HG03469 (cell line): ENCODE results near the gene FOXA3.

Experiments used
- ATAC-seq: cut with Tn5 transposase; IDR thresholded peaks from one replicate; pipeline ENCODE4 v1.9.1; 2021; ENCODE audit warnings: mild to moderate bottlenecking, moderate library complexity, moderate number of reproducible peaks; ENCODE audit not compliant: unreplicated experiment

FOXA3 gene

DNA sequence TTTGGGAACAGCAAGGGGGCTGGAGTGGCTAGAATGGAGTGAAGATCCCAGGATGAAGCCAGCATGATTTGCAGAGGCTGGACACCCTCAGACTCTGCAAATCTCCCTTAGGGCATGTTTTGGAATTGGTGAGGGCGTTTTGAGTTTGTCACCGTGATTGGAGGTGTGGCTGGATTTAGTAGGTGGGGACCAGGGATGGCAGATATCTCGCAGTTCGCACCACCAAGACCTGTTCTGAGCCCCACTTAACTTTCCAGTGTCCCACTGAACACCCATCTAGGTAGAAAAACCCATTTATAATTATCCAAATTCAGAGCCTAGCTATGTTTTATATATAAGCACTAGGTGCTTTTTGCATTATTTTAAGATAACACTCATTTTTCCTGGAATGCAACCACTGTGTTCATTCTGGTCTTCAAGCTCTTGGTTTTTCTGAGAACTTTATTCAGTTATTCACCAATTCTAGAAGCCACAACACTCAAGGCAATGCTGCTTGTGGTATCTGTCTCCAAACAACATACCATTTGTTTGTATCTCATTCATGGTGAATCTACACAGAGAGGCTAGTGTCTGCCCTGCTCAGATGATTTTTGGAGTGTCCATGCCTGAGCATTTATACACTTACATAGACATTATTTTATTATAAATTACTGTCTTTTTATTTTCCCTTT lies 53.4 kb downstream of the FOXA3 start:
- ATAC-seq: no peak

- no peak for ATAC-seq
Observed at GRCh38 chr19:45918721-45919120, 54.6 kb downstream of the FOXA3 start.

- ATAC-seq: no peak
Observed at GRCh38 chr19:45919678-45920077, 55.6 kb downstream of the FOXA3 start.

DNA sequence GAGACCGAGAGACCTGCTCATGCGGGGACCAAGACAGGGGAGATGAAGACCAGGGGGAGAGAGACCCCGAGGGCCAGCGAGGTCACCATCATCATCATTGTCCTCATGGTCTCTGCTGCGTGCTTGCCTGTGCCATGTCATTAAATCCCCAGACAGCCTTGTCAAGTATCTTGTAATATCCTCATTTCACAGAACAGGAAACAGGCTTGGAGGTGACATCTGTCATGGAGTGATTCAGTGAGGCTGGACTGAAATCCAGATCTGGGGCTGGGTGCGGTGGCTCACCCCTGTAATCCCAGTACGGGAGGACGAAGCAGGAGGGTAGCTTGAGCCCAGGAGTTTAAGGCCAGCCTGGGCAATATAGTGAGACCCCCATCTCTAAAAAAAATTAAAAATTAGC lies 56.3 kb downstream of the FOXA3 start:
- ATAC-seq: no peak

DNA sequence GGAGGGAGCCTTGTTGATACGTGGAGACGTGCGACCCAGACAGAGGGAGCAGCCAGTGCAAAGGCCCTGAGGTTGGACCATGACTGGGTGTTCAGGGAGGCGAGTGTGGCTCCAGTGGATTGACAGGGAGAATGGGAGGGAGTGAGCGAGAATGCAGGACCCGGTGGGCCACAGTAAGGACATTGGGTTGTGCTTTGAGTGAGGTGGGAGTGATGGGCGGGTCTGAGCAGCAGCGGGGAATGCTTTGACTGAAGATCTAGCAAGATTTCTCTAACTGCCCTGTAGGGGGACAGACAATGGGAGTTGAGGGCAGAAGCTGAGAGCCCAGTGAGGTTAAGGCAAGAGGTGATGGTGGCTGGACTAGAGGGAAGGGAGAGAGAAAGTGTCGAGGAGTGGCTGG lies 58.2 kb downstream of the FOXA3 start:
- no peak for ATAC-seq
